GM12878 (cell line): ENCODE data around the gene PPP3CA.

Experiments used
- ATF3 ChIP-seq: IDR thresholded peaks from 2 replicates; pipeline ENCODE4 v1.6.1; 2011; ENCODE audit warnings: low read depth, mild to moderate bottlenecking, low read length, moderate library complexity, borderline replicate concordance; ENCODE audit errors: extremely low read depth
- ATF7 ChIP-seq: fragments of 450-650 bp; IDR thresholded peaks from 2 replicates; pipeline ENCODE4 v1.6.1; 2016; ENCODE audit warnings: low read depth, mild to moderate bottlenecking
- CBFB ChIP-seq: IDR thresholded peaks from 2 replicates; pipeline ENCODE4 v1.6.1; 2016; ENCODE audit warnings: antibody characterized with exemption, low read depth
- CEBPZ ChIP-seq: fragments of 150-350 bp; IDR thresholded peaks from 2 replicates; pipeline ENCODE4 v1.6.1; 2016; ENCODE audit warnings: low read depth, low read length
- CHD2 ChIP-seq: IDR thresholded peaks from 2 replicates; pipeline ENCODE4 v1.6.1; 2011; ENCODE audit warnings: low read depth, low read length, improper control_type of control experiment, borderline replicate concordance
- CTCF ChIP-seq, 3 experiments: IDR thresholded peaks in 2 of 3; conservative IDR thresholded peaks in 1 of 3; 2 replicates each; pipeline ENCODE4 v1.5.1; 2011; ENCODE audit warnings: low read depth in 3 of 3, low read length in 3 of 3, mild to moderate bottlenecking in 3 of 3, control low read depth in 2 of 3, moderate library complexity in 2 of 3, inconsistent platforms in 1 of 3, mixed read lengths in 1 of 3; ENCODE audit not compliant: control insufficient read depth in 2 of 3, insufficient read depth in 1 of 3; ENCODE audit errors: extremely low read depth in 1 of 3
- ELK1 ChIP-seq: IDR thresholded peaks from 2 replicates; pipeline ENCODE4 v1.6.1; 2012; ENCODE audit warnings: low read depth, low read length, improper control_type of control experiment
- JUND ChIP-seq: IDR thresholded peaks from 2 replicates; pipeline ENCODE4 v1.6.1; 2012; ENCODE audit warnings: low read depth, mild to moderate bottlenecking, low read length, improper control_type of control experiment, moderate library complexity
- POLR2A ChIP-seq: IDR thresholded peaks from 2 replicates; pipeline ENCODE4 v1.6.1; 2011; ENCODE audit warnings: low read depth, mild to moderate bottlenecking, low read length
- POLR2AphosphoS2 ChIP-seq: IDR thresholded peaks from 2 replicates; pipeline ENCODE4 v1.6.1; 2011; ENCODE audit warnings: low read depth, mild to moderate bottlenecking, low read length, improper control_type of control experiment, moderate library complexity
- RAD51 ChIP-seq: fragments of 450-650 bp; IDR thresholded peaks from 2 replicates; pipeline ENCODE4 v1.6.1; 2016; ENCODE audit warnings: moderate library complexity, mild to moderate bottlenecking, inconsistent platforms
- USF2 ChIP-seq: IDR thresholded peaks from 2 replicates; pipeline ENCODE4 v1.6.1; 2011; ENCODE audit warnings: low read depth, low read length, improper control_type of control experiment, borderline replicate concordance
- YY1 ChIP-seq: IDR thresholded peaks from 2 replicates; pipeline ENCODE4 v1.6.1; 2011; ENCODE audit warnings: low read depth, mild to moderate bottlenecking, low read length

GRCh38 chr4:101081166-101081565, 266.2 kb downstream of the PPP3CA start:
- TF ChIP-seq CTCF (IDR thresholded peaks at IDR 0.05 in 2 of 3, conservative IDR thresholded peaks at IDR 0.05 in 1 of 3; ENCODE audit: control insufficient read depth in 2 of 3, extremely low read depth in 1 of 3, insufficient read depth in 1 of 3, low read depth in 3 of 3, low read length in 3 of 3) (no peak), CEBPZ (no peak), JUND (no peak), RAD51 (no peak), CHD2 (no peak), YY1 (no peak), ELK1 (no peak), CBFB (no peak), ATF3 (no peak), ATF7 (no peak), POLR2A (no peak), USF2 (no peak), POLR2AphosphoS2 (no peak)
